ENCODE results near the gene ADGRB3.
"Not testable (repeated sequence)": the region's sequence is repeated elsewhere in the genome, so short reads cannot be mapped to it uniquely, and the experiment has no call there.

The ADGRB3 gene

GRCh38 chr6:69398729-69399128, 763.6 kb downstream of the ADGRB3 start:
- no peak for DNase-seq (ENCODE audit: low read depth in 2 of 2, low spot score in 1 of 2)

- DNase-seq (ENCODE audit: low read depth in 2 of 2, low spot score in 1 of 2): no peak
Observed at GRCh38 chr6:69408886-69409285, 773.8 kb downstream of the ADGRB3 start.

- DNase-seq (ENCODE audit: low read depth in 2 of 2, low spot score in 1 of 2): no peak
Observed at GRCh38 chr6:69416776-69417175, 781.7 kb downstream of the ADGRB3 start.

- DNase-seq (ENCODE audit: low read depth in 2 of 2, low spot score in 1 of 2): no peak
Observed at GRCh38 chr6:69421269-69421668, 786.2 kb downstream of the ADGRB3 start.

GRCh38 chr6:69422020-69422419, 786.9 kb downstream of the ADGRB3 start:
- DNase-seq (ENCODE audit: low read depth in 2 of 2, low spot score in 1 of 2): no peak

GRCh38 chr6:69422475-69422874, 787.4 kb downstream of the ADGRB3 start:
- DNase-seq (ENCODE audit: low read depth in 2 of 2, low spot score in 1 of 2): no peak

- no peak for DNase-seq (ENCODE audit: low read depth in 2 of 2, low spot score in 1 of 2)
Observed at GRCh38 chr6:69423785-69424184, 788.7 kb downstream of the ADGRB3 start.

GRCh38 chr6:69424581-69424980, 789.5 kb downstream of the ADGRB3 start:
- DNase-seq (ENCODE audit: low read depth in 2 of 2, low spot score in 1 of 2): no peak

- no peak for DNase-seq (ENCODE audit: low read depth in 2 of 2, low spot score in 1 of 2)
Observed at GRCh38 chr6:69427882-69428281, 792.8 kb downstream of the ADGRB3 start.

GRCh38 chr6:69432168-69432567, 797.1 kb downstream of the ADGRB3 start:
- not testable (repeated sequence) for DNase-seq (ENCODE audit: low read depth in 2 of 2, low spot score in 1 of 2)

- DNase-seq (ENCODE audit: low read depth in 2 of 2, low spot score in 1 of 2): not testable (repeated sequence)
Observed at GRCh38 chr6:69433116-69433515, 798.0 kb downstream of the ADGRB3 start.

- no peak for DNase-seq (ENCODE audit: low read depth in 2 of 2, low spot score in 1 of 2)
Observed at GRCh38 chr6:69438113-69438512, 803.0 kb downstream of the ADGRB3 start.

Data from stimulated activated CD8-positive, alpha-beta memory T cell treated with anti-CD3 and anti-CD28 coated beads, Interleukin-4, amount 100 ng/mL, for 4 hours (primary cell).